ENCODE measurements around the gene CBLN2.

CBLN2 gene

DNA sequence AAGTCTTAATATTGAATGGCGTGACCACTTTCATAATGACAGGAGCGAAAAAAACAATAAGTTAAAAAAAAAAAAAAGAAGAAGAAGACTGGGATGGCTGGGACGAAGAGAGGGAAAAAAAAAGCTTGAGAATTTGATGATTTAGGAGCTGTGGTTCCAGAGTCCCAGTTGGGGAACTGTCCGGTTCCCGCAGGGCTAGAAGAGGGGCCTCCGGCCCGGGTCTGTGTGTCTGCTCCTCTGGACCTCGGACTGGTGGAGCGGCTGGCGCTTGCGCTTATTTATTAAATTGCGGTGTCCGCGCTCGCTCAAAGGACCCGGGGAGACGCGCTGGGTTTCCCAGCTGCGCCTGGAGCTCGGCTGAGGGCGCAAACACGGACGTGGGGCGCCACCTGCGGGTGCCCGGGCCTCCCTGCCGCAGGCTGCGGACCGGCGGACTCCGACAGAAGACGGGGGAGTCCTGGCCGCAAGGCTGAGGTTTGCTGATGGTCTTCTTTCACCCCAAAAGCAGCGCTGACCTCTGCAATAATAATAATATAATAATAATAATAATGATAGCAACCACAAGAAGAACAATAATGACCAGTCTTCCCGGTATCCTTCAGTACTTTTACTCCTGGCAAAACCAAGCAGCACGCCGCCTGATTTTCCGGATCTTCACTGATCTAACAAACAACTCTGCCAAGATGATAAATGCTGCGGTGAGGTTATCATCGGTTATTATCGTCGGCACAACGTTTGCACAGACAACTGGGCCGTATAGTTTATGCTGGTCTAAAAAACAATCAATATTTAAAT lies at the start of gene CBLN2:
Gene CBLN2 (minus strand): TSS at position 251 of the 795 bp plus-strand sequence. CDS start 2,182 bp downstream, outside the sequence.
- DNase-seq, result peak; percentile 51 to 63

DNA sequence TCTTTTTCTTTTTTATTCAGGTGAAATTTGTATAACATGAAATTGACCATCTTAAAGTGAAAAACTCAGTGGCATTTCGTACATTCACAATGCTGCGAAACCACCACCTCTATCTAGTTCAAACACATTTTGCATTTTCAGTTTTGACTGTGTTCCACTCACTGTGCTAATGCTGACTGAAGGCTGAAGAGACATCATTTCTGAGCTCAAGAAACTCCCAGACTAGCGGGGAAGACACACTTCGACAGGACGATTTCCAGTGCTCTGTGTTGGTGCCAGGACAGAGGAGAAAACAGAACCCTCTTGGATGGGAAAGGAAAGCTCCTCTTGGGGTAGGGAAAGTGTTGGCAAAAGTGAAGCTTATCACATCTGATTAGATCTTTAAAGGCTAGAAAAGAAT lies 44.2 kb upstream of the CBLN2 start:
- no peak for DNase-seq

DNA sequence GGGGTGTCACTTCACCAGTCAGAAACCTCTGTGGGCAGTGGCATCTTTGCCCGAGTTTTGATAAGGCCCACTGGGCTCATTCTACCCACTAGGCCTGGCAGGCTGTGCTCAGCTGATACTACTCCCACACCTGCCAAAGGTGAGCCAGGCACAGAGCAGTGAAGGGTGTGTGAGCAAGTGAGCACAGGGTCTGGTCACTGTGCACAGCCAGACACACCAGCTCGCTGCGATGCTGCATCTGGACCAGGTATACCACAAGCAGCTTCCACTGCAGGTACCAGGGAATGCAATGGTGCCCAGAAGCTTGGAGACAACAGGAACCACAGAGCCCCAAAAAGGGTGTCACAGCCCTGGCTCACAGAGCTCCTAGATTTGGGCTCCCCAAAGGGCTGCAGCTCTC lies 40.6 kb upstream of the CBLN2 start:
- no peak for DNase-seq

DNA sequence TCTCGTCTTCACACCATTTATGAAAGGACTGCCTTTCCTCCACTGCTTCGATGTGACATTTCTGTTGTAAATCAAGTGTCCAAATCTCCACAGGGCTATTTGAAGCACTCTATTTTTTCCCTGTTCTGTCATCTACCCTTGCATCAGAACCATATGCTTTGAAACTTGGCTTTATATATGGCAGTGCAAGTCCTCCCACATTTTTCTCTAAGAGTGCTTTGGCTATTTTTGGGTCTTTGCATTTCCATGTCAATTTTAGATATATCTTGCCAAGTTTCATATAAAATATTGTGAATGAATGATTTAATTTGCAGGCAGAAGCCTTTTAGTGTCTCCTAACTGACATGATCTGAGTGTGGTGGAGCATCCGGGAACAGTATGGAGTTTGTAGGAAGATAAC lies 37.8 kb upstream of the CBLN2 start:
- no peak for DNase-seq

DNA sequence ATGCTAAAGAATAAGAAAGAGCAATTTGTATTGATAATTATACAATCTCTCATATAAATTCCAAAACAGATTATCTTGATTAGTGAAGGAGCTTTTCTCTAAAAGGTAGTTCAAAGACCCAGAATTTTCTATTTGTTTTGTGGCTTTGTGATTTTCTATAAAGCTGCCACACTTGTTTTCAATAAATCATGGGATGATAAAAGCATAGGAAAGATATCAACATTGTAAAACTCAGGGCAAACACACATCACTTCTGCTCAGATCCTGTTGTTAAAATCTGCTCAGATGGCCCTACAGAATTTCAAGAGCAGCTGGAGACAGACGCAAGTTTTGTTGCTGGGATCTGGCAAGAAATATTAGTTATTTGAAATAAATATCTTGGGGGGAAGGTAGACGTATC lies 28.8 kb upstream of the CBLN2 start:
- DNase-seq, result no peak

DNA sequence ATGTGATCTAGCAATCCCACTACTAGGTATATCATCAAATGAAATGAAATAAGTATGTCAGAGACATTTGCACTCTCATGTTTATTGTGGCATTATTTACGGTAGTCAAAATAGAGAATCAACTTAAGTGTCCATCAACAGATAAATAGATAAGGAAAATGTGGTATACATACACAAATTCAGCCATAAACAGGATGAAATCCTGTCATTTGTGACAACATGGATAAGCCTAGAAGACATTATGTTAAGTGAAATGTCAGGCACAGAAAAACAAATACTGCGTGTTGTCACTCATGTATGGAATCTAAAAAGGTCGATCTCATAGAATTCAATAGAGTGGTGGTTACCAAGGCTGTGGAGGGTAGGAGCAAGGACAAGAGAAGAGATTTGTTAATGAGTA lies 22.1 kb upstream of the CBLN2 start:
- no peak for DNase-seq

DNA sequence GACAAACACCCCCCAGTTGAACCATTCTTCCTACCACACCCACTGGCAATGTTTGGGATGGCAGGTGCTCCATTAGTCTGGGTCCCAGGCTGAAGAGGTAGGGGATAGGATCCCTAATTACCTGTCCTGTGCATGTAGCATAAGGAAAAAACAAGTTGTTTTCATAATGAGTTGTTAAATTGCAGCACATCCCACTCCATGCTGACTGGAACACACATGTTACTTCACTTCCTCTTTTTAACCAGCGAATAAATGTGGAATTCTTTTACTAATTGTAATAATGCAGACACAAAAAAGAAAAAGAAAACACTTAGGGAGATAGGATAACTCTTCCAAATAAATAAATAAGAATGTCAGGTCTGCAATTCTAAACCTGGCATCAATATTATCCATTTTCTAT lies 11.8 kb upstream of the CBLN2 start:
- DNase-seq, result no peak

DNA sequence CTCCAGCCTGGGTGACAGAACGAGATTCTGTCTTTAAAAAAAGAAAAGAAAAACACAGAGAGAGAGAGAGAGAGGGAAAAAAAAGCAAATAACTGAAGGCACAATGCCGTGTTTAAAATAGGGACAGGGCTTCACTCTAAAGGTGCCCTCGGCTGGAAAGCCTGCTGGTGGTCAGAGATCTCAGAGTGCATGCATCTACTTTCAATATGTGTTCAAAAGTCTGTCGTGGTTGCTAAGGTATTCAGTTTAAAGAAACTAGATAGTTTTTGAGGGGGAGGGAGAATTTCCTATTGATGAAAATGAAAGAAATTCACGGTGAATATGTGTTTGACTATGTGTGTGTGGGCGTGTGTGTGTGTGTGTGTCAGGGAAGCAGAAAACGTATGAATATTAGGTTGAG lies 11.0 kb upstream of the CBLN2 start:
- DNase-seq, result no peak

DNA sequence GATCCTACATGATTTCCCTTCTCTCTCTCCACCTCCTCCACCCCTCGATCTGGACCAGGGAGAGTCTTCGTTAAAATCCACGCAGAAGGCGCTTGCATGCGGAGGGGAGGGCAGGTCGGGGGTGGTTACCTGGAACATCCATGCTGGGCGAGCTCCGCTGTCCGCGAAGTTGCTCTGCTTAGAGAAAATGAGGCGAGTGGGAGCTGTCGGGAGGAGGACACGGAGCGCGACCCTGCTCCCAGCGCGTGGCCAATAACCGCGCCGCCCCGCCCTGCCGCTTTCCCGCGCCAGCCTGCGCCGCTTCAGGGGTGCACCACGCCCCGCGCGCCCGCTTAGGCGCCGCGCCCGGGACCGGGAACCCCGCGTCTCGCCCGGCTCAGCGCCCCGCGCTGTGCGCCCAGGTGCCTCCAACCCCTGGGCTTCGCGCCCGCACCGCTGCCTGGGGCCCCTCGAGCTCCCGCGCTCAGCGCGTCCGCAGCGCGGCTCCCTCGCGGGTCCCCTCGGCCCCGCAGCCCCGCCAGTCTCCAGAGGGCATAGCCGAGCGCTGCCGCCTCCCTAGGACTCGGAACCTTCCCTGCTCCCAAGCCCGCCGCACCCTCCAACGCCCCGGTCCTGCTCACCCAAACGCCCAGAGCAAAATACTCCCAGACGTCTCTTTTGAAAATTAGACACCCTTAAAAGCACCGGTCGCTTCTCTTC lies 636 bp downstream of the CBLN2 start:
- no peak for DNase-seq

DNA sequence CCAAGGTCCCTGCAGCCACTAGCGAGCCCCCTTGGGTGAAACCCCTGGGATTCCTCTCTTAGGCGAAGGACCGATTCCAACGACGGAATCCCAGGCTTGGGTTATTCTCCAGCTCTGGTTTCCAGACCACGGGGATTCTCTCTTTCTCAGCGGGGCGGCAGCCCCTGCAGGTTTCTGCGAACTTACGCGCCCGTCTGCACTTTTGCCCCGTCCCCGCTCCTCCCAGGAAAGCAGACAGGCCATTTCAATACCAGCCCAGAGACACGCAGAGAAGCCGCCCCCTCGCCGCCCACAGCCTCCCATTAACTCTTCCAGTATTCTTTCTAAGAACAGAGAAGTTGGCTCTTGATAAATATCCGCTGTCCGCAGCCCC lies 1.2 kb downstream of the CBLN2 start:
- no peak for DNase-seq

DNA sequence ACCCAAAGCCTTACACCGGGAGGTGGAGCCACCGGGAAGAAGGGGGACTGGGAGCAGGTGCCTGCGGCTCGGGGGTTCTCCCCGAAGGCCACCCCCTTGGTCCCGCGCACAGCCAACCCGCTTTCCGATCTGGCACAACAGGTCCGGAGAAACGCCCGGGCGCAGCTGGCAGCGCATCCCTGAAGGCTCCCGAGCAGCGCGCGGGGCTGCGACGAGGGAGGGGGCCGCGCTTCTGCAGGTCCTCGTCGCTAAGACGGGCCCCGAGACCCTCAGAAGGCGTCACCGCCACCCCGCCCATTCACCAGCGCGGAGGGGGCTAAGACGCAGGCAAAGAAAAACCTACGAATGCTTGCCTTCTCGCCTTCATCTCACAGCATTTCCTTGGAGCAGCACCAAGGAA lies 1.8 kb downstream of the CBLN2 start:
- DNase-seq, result peak in 1 of 2 donors; percentile 21

DNA sequence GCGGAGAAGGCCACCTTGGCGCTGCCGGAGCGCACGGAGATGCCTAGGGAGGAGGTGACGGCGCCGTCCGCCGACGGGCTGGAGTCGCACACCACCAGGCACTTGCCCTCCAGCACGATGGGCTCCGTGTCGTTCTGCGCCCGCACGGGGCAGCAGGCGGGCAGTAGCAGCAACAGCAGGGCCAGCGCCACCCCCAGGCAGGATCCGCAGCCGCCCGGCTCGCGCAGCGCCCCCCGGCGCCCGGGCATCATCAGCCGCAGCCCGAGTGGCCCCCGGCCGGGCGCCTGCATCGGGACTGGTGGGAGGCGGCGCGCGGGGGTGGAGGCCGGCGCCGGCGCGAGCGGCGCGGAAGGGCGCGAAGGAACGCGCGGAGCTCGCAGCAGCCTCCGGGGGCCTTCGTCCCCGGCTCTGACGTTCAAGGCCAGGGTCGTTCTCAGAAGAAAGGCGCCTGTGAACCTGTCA lies 2.2 kb downstream of the CBLN2 start:
- no peak for DNase-seq

DNA sequence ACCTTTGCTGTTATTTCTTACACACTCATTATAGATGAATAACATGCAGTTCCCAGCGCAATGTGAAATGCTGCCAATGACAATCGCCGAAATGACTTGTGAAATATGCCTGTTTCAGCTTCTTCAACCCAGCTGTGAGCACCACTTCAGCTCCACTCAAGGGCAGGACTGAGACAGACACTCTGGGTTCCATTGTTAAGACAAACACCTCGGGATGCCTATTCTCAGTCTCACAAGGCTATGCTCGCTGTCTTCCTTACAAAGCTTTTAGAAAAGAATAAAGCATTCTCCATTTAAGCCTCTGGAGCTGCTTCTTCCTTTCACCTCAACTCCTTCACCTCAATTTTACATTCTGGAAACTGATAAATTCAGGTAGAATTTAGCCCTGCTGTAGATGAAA lies 4.2 kb downstream of the CBLN2 start:
- DNase-seq, result no peak

DNA sequence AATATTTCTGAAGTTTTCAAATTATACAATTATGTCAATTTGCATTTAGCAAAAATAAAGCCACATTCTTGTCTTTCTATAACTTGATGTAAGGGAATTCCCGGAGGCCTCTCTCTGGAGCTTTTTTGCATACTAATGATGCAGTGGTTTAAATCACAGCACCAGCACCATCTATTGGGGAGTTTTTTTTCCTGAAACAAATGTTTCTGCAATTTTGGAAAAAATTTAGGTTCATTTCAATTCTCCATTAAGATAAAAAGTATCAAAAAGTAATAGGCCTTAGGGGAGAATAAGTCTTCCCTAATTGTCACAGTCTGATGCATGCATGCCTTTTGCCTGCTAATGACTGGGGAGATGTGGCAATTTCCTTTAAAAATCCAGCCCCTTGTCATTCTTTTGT lies 13.5 kb downstream of the CBLN2 start:
- DNase-seq, result peak in 1 of 2 donors; percentile 32

DNA sequence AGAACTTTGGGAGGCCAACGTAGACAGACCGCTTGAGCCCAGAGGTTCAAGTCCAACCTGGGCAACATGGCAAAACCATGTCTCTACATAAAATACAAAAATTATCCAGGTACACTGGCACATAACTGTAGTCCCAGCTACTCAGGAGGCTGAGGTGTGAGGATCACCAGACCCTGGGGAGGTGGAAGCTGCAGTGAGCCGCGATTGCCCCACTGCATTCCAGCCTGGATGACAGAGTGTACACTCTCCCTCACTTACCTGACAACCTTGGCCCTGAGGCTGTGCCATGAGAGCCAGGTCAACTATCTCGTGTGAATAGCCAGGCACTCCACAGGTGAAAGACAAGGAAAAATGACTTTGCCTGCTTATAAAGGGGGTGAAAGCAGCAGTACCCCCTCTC lies 39.3 kb downstream of the CBLN2 start:
- DNase-seq, result no peak

DNA sequence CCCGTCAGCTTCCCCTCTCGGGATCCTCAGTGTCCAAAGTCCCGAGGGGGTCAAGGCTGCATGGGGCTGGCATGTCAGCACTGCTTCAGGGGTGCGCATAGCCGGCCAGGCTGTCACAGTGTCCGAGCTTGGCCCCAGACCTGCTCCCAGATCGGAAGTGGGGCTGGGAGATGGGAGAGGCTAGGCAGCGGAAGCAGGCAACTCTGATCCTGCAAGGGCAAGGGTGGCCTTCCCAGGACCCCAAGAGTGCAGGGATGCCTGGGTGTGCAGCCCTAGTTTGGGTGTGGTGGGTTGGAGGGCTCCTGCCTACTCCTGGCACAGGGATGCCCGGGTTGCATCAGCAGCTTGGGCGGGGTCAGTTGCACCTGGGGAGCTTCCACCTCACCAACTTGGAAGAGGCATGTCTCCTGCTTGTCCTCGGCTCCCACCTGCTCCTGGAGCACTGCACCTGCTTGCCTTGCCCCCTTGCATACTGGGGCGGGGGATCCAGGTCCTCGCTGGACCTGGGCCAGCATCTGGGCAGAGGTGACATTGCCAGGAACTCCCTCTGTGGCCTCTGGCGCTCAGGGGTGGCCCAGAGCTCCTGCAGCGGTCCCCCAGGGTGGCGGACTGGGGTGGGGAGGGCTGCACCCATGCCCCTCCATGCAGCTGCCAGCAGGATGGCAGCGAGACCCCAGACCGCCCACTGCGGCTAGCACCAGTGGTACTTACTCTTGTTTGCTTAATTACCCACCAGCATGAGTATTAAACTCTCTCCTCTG lies 41.3 kb downstream of the CBLN2 start:
- DNase-seq, result no peak

DNA sequence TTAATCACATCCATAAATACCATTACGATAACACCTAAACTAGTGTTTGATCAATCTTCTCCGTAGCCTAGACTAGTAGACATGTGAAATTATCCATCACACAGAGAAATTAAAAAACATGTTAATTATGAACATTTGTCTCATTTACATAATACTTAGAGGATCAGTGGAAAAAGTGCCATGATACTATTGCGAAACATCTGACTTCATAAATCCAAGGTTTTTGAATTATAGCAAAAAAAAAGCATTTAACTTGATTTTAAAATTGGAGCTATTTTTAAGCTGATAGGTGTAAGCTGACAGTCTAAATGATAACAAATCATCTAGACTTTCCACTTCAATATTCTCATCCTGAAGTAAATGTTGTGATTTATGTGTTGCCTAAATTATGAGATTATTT lies 51.6 kb downstream of the CBLN2 start:
- no peak for DNase-seq

Data from hippocampal formation (tissue), 2 donors.